Dedifferentiated amniotic fluid mesenchymal stem cell (primary cell): ENCODE results near the gene TMEM200B.
"Not testable (repeated sequence)": the region's sequence is repeated elsewhere in the genome, so short reads cannot be mapped to it uniquely, and the experiment has no call there.

ENCODE experiments used
- DNase-seq: peaks from one replicate; pipeline ENCODE4 v3.0.0-alpha.2; 2016; ENCODE audit errors: extremely low spot score

TMEM200B gene

DNA sequence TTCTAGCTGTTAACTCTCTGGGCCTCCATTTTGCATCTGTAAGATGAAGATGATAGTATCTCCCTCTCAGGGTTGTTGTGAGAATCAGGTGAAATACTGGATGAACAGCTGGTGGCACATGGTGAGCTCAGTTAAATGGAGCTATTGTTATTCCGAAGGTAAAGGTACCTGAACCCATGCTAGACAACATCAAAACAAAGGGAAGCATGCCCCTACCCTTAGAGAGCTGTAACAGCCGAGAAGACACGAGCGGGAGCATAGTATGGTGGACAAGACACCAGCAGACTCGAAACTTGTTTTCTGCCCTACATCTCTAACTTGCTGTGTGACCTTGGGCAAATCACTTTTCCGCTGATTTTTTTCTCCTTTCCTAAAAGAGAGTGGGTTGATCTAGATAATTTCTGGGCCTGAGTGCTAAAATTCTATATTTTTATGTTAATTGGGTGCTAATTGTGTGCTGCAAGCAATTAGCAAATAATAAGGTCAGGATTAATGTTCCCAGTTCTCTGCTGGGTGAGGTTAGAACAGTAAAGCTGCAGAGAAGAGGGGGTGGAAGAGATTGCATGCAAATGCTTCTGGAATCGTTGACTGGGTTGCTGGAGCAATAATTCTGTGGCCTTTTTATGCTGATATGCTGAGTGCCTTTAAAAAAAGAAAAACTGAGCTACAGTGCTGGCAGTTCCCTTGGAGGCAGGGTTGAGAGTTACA is 10.8 kb downstream of the TMEM200B start:
- DNase-seq: no peak

DNA sequence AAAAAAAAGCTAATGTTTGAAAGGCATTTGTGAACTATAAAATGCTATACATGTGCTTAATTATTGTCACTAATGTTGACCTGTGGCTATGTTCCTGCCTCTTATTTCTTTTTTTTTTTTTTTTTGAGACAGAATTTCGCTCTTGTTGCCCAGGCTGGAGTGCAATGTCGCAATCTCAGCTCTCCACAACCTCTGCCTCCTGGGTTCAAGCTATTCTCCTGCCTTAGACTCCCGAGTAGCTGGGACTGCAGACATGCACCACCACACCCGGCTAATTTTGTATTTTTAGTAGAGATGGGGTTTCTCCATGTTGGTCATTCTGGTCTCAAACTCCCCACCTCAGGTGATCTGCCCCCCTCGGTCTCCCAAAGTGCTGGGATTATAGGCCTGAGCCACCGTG is 15.7 kb downstream of the TMEM200B start:
- not testable (repeated sequence) for DNase-seq

DNA sequence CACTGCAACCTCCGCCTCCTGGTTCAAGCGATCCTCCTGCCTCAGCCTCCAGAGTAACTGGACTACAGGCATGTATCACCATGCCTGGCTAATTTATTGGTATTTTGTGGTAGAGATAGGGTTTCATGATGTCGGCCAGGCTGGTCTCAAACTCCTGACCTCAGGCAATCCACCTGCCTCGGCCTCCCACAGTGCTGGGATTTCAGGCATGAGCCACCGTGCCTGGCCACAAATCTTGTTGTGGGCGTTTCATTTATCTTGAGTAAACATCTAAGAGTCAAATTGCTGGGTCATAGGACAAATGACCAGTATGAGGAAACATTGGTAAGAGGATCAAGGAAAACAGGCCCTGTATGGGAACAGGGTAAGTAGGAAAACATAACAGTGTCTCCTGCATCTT is 17.9 kb downstream of the TMEM200B start:
- no peak for DNase-seq

DNA sequence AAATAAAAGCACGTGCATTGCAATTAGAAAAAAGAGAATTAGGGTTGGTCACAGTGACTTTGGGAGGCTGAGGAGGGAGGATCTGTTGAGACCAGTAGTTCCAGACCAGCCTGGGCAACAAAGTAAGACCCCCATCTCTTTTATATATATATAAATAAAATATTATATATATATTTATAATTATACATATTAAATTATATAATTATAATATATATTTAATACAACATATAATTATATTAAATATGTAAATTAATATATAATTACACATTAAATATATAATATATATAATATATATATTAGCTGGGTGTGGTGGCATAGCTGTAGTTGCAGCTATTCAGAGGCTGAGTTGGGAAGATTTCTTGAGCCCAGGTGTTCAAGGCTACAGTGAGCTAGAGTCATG is 23.2 kb downstream of the TMEM200B start:
- no peak for DNase-seq

DNA sequence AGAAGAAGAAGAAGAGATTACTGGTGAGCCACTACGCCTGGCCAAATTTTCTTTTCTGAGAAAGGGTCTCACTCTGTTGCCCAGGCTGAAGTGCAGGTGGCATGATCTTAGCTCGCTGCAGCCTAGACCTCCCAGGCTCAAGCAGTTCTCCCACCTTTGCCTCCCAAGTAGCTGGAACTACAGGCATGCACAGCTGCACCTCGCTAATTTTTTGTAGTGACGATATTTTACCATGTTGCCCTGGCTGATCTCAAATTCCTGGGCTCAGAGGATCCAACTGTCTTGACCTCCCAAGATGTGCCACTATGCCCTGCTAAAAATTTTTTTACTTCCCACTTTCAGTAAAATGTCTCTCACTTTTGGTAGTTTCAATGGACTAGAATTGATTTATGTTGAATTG is 24.4 kb downstream of the TMEM200B start:
- DNase-seq: no peak

DNA sequence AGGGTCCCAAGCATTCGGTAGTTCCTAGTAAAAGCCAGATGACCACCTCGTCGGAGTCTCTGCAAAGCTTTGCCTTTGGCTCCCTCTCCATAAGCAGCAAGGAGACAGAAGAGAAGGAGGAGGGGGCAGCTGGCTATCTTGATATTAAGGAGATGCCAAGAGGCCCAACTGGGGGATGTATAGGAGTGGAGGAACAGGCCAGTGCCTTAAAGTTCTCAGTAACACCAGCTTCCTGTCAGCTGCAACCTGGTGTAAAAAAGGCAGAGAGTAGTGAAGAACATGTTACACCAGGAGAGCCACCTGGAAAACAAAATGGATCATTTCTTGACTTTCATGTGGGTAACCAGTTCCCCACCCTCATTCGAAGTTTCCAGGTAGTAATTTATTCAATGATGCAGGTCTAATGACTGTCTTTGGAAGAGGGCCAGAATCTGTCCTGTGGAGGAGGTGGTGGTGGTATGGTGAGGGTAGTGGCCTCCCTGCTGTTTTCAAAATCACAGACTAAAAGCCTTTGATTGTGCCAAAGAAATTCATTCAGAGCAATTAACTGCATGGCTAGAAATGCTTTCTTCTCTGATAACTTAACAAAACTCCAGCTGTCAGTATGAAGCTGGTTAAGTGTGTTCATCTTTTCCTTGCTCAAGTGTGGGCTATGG is 27.3 kb downstream of the TMEM200B start:
- DNase-seq: no peak

DNA sequence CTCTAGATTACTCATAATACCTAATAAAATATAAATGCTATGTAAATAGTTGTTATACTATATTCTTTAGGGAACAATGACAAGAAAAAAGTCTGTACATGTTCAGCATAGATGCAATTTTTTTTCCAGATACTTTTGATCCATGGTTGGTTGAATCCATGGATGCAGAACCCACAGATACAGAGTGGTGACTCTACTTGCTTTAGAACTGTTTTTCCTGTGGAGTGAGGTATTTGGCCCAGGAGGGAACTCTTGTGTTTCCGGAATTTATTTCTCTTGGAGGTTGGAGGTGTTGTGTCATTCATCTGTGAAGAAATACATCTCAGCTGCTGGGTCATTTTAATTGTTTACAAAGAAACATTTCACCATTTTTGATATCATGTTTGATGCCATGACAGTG is 28.7 kb downstream of the TMEM200B start:
- DNase-seq: no peak

DNA sequence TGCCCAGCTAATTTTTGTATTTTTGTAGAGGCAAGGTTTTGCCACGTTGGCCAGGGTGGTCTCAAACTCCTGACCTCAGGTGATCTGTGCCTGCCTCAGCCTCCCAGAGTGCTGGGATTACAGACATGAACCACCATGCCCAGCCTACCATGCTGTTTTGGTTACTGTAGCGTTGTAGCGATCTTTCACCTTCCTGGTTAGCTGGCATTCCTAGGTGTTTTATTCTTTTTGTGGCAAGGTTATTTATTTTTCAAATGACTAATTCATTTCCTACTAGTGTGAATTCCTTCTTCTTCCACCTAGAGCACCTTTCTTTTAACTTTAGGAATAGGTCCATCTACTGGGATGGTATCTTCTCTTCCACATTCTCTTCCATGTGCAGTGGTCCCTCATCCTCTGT is 29.3 kb downstream of the TMEM200B start:
- DNase-seq: no peak

DNA sequence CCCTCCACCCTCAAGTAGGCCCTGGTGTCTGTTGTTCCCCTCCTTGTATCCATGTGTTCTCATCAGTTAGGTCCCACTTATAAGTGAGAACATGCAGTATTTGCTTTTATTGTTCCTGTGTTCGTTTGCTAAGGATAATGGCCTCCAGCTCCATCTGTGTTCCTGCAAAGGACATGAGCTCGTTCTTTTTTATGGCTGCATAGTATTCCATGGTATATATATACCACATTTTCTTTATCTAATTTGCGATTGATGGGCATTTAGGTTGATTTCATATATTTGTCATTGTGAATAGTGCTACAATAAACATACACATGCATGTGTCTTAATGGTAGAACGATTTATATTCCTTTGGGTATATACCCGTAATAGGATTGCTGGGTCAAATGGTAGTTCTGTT is 31.0 kb downstream of the TMEM200B start:
- DNase-seq: not testable (repeated sequence)

DNA sequence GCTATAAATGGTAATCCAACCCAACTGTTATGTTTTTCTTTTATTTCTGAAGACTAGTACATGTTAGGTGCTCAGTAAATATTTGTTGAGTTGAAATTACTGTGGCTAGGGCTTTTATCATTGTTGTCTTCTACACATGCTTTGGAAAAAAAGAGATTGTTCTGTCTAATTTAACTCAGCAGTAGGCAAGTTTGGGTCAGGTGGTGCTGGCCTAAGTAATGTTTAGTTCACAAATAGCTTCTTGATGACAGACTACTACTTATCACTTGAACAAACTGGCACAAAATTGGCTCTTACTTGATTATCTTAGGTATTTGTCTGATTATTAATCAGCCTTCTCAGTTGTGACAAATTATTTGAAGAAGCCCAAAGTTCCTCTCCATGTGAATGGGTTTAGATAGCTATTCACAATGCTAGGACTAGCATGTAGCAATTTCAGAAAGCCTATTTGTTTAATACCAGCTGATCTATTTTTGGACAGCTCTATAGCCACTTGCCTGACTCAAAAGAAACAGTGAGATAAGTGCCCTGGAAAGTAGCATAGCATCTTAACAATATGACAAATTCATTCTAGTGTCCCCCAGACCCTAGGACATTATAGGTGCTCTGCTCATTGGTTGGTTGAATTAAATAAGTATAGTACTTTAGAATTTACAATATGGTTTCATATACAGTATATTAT is 32.6 kb downstream of the TMEM200B start:
- DNase-seq: no peak

DNA sequence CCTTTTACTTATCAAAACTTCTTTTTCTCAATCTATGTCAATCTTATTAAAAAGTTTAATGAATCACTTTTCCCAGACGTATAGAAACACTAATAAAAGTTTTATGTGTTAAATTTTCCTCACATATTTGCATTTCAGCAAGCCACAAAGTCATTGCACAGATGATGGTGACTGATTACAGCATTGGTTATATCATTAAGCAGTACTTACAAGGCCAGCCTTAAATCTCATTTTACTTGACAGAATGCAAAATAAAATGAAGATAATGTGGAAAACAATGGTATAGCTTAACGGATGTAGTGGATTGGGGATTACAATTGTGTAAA is 39.5 kb downstream of the TMEM200B start:
- DNase-seq: no peak

DNA sequence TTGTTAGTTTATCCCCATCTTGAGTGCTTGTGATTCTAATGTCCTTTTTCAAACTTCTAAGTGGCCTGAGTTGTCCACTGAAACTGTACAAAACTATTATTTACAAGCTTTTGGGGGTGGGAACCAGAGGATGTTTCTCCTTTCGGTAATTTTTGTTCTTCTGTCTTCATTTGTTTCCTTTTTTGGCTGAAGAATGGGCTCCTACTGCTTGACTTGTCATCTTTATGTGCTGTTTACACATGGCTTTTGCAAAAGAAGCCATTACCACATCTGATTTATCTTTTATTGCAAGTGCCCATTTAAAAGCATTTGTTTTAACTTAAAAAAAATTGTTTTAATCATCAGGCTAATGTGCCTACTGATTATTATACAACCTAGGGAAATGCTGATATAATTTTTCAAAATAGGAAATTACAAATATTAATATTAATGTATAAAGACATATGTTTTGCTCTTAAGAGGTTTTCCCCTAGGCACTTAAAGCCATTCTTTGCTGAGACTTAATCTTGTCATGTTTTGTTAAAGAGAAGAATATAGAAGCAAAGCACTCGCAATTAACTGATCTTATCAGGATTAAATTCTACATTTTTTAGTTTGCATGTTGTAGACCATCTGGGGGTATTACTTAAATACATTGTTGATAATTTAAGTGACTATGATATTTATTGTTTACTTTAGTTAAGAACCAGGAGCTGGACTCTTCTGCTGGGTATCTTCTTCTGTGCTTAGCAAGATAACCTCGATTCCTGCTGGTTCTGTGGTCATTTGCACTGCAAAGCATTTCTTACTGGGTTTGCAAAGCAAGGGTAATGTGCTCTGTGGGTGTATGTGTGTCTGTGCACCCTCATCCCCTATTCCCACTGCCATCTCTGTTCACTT is 40.1 kb downstream of the TMEM200B start:
- DNase-seq: no peak

DNA sequence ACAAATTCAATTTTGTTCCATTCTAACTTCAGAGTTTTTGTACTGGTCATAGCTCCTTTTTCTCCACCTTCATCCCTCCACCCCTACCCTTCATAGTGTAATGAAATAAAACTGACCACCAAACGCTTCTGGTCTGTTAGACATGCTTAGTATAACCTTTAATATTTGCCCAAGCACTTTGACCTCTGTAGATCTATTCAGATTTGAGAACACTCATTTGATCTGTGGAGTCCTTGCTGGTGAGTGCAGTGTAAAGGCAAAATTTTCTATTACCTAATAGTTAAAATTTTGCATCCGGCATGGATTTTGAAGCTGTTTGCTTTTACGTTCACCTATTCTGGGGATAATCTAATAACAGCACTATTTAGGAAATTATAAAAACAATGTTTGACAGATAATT is 41.2 kb downstream of the TMEM200B start:
- no peak for DNase-seq

DNA sequence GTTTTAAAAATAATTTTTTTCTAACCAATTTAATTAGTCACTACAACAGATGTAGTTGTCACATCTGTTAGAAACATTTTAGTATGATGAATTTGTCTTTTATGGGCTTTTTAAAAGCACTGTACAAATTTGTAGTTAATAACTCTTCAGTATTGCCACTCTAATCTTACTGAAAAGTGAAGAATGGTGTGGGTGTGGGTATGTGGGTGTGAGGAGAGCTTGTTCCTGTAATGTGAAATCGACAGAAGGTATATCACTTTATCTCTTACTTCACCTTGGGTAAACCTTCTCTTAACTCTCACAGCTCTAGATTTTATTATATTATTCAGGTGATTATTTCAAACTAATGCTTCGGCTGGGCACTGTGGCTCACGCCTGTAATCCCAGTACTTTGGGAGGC is 42.5 kb downstream of the TMEM200B start:
- DNase-seq: no peak

DNA sequence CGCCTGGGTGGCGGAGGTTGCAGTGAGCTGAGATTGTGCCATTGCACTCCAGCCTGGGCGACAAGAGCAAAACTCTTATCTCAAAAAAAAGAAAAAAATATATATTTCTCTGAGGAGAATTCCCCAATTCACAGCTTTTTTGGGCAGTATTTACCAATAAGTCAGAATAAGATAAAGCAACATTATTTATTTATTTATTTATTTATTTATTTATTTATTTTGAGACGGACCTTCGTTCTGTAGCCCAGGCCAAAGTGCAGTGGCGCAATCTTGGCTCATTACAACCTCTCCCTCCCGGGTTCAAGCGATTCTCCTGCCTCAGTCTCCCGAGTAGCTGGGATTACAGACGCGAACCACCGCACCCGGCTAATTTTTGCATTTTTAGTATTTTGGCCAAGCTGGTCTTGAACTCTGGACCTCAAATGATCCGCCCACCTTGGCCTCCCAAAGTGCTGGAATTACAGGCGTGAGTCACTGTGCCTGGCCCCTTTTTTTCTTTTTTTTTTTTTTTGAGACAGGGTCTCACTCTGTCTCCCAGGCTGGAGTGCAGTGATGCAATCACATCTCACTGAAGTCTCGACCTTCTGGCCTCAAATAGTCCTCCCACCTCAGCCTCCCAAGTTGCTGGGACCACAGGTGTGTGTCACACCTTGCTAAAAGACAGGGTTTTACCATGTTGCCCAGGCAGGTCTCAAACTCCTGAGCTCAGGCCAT is 43.6 kb downstream of the TMEM200B start:
- not testable (repeated sequence) for DNase-seq

DNA sequence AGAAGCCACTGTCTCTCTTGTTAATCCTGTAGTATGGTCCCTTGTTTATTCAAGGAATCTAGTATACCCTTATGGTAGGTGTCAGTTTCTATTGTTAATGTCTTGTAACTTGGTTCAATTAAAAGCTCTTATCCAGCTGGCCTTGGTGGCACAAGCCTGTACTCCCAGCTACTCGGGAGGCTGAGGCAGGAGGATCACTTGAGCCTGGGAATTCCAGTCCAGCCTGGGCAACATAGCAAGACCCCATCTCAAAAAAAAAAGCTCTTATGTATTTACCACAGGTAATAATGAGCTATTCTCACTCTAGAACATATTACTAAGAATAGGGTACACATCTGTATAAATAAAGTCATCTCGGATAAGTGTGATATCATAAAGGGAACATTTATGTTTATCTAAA is 46.5 kb downstream of the TMEM200B start:
- DNase-seq: no peak
